Panc1 (cell line): ENCODE results near the gene NGEF. TPM values are rescaled to one million over a fixed set of nuclear protein-coding genes. Genes with fewer than 3 reads are reported as not detected.

Source experiments
- ATAC-seq: fragments of 200-7000 bp; cut with Tn5 transposase; 2 replicates; pipeline ENCODE4 v1.9.1; 2020; ENCODE audit warnings: mild to moderate bottlenecking, moderate library complexity
- BruUV-seq: library from RNA; stranded (reverse); fragments of 400-500 nt; replicated peaks from 2 replicates; lab custom pipeline; 2021; lab: Mats Ljungman, UMichigan
- CTCF ChIA-PET: fragments of 300-600 bp; sonication (Branson Sonifier 250); formaldehyde crosslinking; loops from one replicate; lab custom pipeline; 2022; ENCODE audit warnings: antibody characterized with exemption; lab: Charles Lee
- POLR2A ChIA-PET: fragments of 300-600 bp; sonication (Branson Sonifier 250); formaldehyde crosslinking; loops from one replicate; lab custom pipeline; 2022; ENCODE audit warnings: antibody characterized with exemption; lab: Charles Lee
- DNase-seq: peaks from one replicate; pipeline ENCODE4 v3.0.0-alpha.2; 2010; ENCODE audit warnings: low read depth, low spot score
- H3K27ac ChIP-seq: 2 replicates; pipeline ENCODE4 v1.5.1; 2011; ENCODE audit warnings: mild to moderate bottlenecking, low read length, inconsistent platforms
- H3K27me3 ChIP-seq: fragments of 200-500 bp; sonication (Bioruptor generic); 2 replicates; pipeline ENCODE4 v1.6.0; 2014; ENCODE audit warnings: low read length, inconsistent platforms; ENCODE audit not compliant: control insufficient read depth, insufficient read depth
- H3K36me3 ChIP-seq: fragments of 200-500 bp; sonication (Bioruptor generic); 2 replicates; pipeline ENCODE4 v1.5.1; 2014; ENCODE audit warnings: inconsistent platforms, mild to moderate bottlenecking, low read length, moderate library complexity; ENCODE audit not compliant: control insufficient read depth, insufficient read depth
- H3K4me1 ChIP-seq: 2 replicates; pipeline ENCODE4 v1.5.1; 2011; ENCODE audit warnings: inconsistent platforms, mild to moderate bottlenecking, low read length, moderate library complexity; ENCODE audit not compliant: control insufficient read depth, insufficient read depth
- H3K4me3 ChIP-seq, 2 experiments: 2 replicates each; pipeline ENCODE4 v1.5.1; 2011 to 2012; ENCODE audit warnings: low read depth in 2 of 2, low read length in 2 of 2, mild to moderate bottlenecking in 2 of 2, inconsistent platforms in 1 of 2, moderate library complexity in 1 of 2
- H3K9me3 ChIP-seq: fragments of 200-500 bp; sonication (Bioruptor generic); 2 replicates; pipeline ENCODE4 v1.5.1; 2014; ENCODE audit warnings: low read depth, mild to moderate bottlenecking, inconsistent platforms, low read length, moderate library complexity; ENCODE audit not compliant: control insufficient read depth, insufficient read depth
- CTCF ChIP-seq: fragments of 450-650 bp; IDR thresholded peaks from 2 replicates; pipeline ENCODE4 v1.5.1; 2017; ENCODE audit warnings: mild to moderate bottlenecking
- POLR2AphosphoS5 ChIP-seq: IDR thresholded peaks from 2 replicates; pipeline ENCODE4 v1.6.1; 2012; ENCODE audit warnings: mild to moderate bottlenecking, low read depth, low read length, moderate library complexity
- REST ChIP-seq, 2 experiments: IDR thresholded peaks; 2 replicates each; pipeline ENCODE4 v1.6.1; 2011 to 2012; ENCODE audit warnings: low read depth in 2 of 2, control low read depth in 1 of 2, low read length in 1 of 2, mild to moderate bottlenecking in 1 of 2, moderate library complexity in 1 of 2; ENCODE audit not compliant: insufficient read depth in 1 of 2
- SIN3A ChIP-seq: IDR thresholded peaks from 2 replicates; pipeline ENCODE4 v1.6.1; 2012; ENCODE audit warnings: low read depth, mild to moderate bottlenecking, low read length, moderate library complexity, borderline replicate concordance; ENCODE audit not compliant: insufficient read depth
- TCF7L2 ChIP-seq: IDR thresholded peaks from 2 replicates; pipeline ENCODE4 v1.6.1; 2011; ENCODE audit warnings: mild to moderate bottlenecking, low read depth, low read length, inconsistent platforms
- in situ Hi-C: cut with HindIII; loops from 2 replicates; pipeline ENCODE4 v1.10.0; 2016; ENCODE audit warnings: low sequenced_read_pairs, low pct_unique_long_range_greater_than_20kb
- intact Hi-C: fragments of 100-400 bp; cut with micrococcal nuclease; formaldehyde crosslinking; loops from one replicate; pipeline ENCODE4 v1.10.0; 2022; ENCODE audit not compliant: unreplicated experiment
- total RNA-seq: library from RNA; stranded (reverse); gene quantifications from one replicate; pipeline ENCODE4 v1.2.1, GENCODE V29; 2021; ENCODE audit not compliant: unreplicated experiment

NGEF gene
- total RNA-seq, 1 experiment from 2014 or later: 17.8 TPM

GRCh38 chr2:232957657-232958090, 55.4 kb downstream of the NGEF start:
- H3K4me3 ChIP-seq: no peak overlapping the region
- ATAC-seq: no peak
- peaks cover 3% of the 10 kb centered on the region; the same call in 1 of the 2 replicates for H3K9me3 ChIP-seq
- no peak for DNase-seq
- ChIA-PET POLR2A (no interaction called here), CTCF (no interaction called here)
- H3K36me3 ChIP-seq: no peaks in the 10 kb centered on the region
- H3K27me3 ChIP-seq: no peaks in the 10 kb centered on the region
- no peaks in the 10 kb centered on the region for H3K4me1 ChIP-seq
- in situ Hi-C loops: no loop called here
- no TSS peak for BruUV-seq
- H3K27ac ChIP-seq: no peak overlapping the region
- TF ChIP-seq REST (IDR thresholded peaks at IDR 0.05; ENCODE audit: insufficient read depth in 1 of 2, low read depth in 2 of 2, low read length in 1 of 2) (no peak), CTCF (no peak), SIN3A (no peak), TCF7L2 (no peak), POLR2AphosphoS5 (no peak)
- intact Hi-C loops: no loop called here

- TF ChIP-seq TCF7L2: no peak
- TF ChIP-seq POLR2AphosphoS5: no peak
- no peak for TF ChIP-seq SIN3A
- no peak for TF ChIP-seq CTCF
- no peak for TF ChIP-seq REST (IDR thresholded peaks at IDR 0.05; ENCODE audit: insufficient read depth in 1 of 2, low read depth in 2 of 2, low read length in 1 of 2)
- in situ Hi-C loops: no loop called here
- no peak overlapping the region for H3K27ac ChIP-seq
- no TSS peak for BruUV-seq
- H3K27me3 ChIP-seq: no peaks in the 10 kb centered on the region
- POLR2A ChIA-PET: no interaction called here
- no peaks in the 10 kb centered on the region for H3K9me3 ChIP-seq
- H3K4me1 ChIP-seq: peaks cover 8% of the 10 kb centered on the region
- H3K4me3 ChIP-seq: no peak overlapping the region
- no peak for DNase-seq
- H3K36me3 ChIP-seq: no peaks in the 10 kb centered on the region
- intact Hi-C loops: no loop called here
- CTCF ChIA-PET: interaction anchor here (0.7 kb wide), 1 partner anchor 16 kb away, joined by 7 read pairs; no protein-coding TSS in a partner anchor
- no peak for ATAC-seq
Measured at GRCh38 chr2:232955856-232956255, 57.2 kb downstream of the NGEF start.
